SK-N-SH (cell line): ENCODE data around the gene ARHGAP10. TPM values are rescaled to one million over a fixed set of nuclear protein-coding genes. Genes with fewer than 3 reads are reported as not detected.

Source experiments
- CTCF ChIA-PET: fragments of 300-600, 350-600 bp; formaldehyde crosslinking; extraction: SDS; loops from one replicate; lab custom pipeline; 2021; lab: Yijun Ruan, JAX
- POLR2A ChIA-PET: fragments of 350-600 bp; sonication (Branson Sonifier 250); formaldehyde crosslinking; extraction: SDS; loops from one replicate; lab custom pipeline; 2020; ENCODE audit warnings: antibody characterized with exemption, inconsistent platforms; lab: Yijun Ruan, JAX
- DNase-seq: peaks from one replicate; pipeline ENCODE4 v3.0.0; 2012
- H2AFZ ChIP-seq: fragments of 200-600 bp; sonication (generic); 2 replicates; pipeline ENCODE4 v1.8.1; 2016; ENCODE audit warnings: antibody characterized with exemption, mild to moderate bottlenecking, low read depth
- H3F3A ChIP-seq: fragments of 200-600 bp; sonication (generic); replicated peaks from 2 replicates; pipeline ENCODE3; 2016; ENCODE audit warnings: antibody characterized with exemption, mild to moderate bottlenecking; ENCODE audit not compliant: insufficient read depth
- H3K27ac ChIP-seq, 2 experiments: fragments of 200-500 bp in 1 of 2; fragments of 200-600 bp in 1 of 2; sonication (Bioruptor generic) in 1 of 2; sonication (generic), shearing (Covaris generic) in 1 of 2; 2 replicates each; pipeline versions ENCODE4 v1.5.1 to v1.6.1; 2014 to 2016; ENCODE audit warnings: low read depth in 2 of 2, inconsistent platforms in 1 of 2, low read length in 1 of 2, mild to moderate bottlenecking in 1 of 2, mixed read lengths in 1 of 2
- H3K27me3 ChIP-seq: fragments of 200-600 bp; sonication (generic), shearing (Covaris generic); 2 replicates; pipeline ENCODE4 v1.6.1; 2016; ENCODE audit warnings: mixed run types; ENCODE audit not compliant: insufficient read depth
- H3K36me3 ChIP-seq, 2 experiments: fragments of 200-500 bp in 1 of 2; fragments of 200-600 bp in 1 of 2; sonication (Bioruptor generic) in 1 of 2; sonication (generic) in 1 of 2; replicated peaks in 1 of 2; 2 replicates each; pipeline versions ENCODE3 to v1.5.1; 2014 to 2016; ENCODE audit warnings: low read length in 1 of 2, mild to moderate bottlenecking in 1 of 2; ENCODE audit not compliant: insufficient read depth in 2 of 2, control insufficient read depth in 1 of 2
- H3K4me1 ChIP-seq, 2 experiments: fragments of 200-500 bp in 1 of 2; fragments of 200-600 bp in 1 of 2; sonication (Bioruptor generic) in 1 of 2; sonication (generic), shearing (Covaris generic) in 1 of 2; 2 replicates each; pipeline versions ENCODE4 v1.5.1 to v1.6.1; 2014 to 2016; ENCODE audit warnings: low read depth in 1 of 2, low read length in 1 of 2, mixed run types in 1 of 2; ENCODE audit not compliant: insufficient read depth in 2 of 2, control insufficient read depth in 1 of 2
- H3K4me2 ChIP-seq: fragments of 200-600 bp; sonication (generic), shearing (Covaris generic); 2 replicates; pipeline ENCODE4 v1.6.1; 2017; ENCODE audit warnings: mixed run types
- H3K4me3 ChIP-seq, 2 experiments: fragments of 200-500 bp in 1 of 2; fragments of 200-600 bp in 1 of 2; sonication (Bioruptor generic) in 1 of 2; sonication (generic), shearing (Covaris generic) in 1 of 2; 2 replicates each; pipeline versions ENCODE4 v1.5.1 to v1.8.1; 2014 to 2016; ENCODE audit warnings: low read depth in 2 of 2, inconsistent platforms in 1 of 2, low read length in 1 of 2, mild to moderate bottlenecking in 1 of 2, mixed read lengths in 1 of 2, moderate library complexity in 1 of 2
- H3K79me2 ChIP-seq: fragments of 200-600 bp; sonication (generic); 2 replicates; pipeline ENCODE4 v1.8.1; 2017; ENCODE audit warnings: mild to moderate bottlenecking; ENCODE audit not compliant: insufficient read depth
- H3K9ac ChIP-seq: fragments of 200-600 bp; sonication (generic); 2 replicates; pipeline ENCODE4 v1.6.1; 2017; ENCODE audit warnings: mixed run types
- H3K9me2 ChIP-seq: fragments of 200-600 bp; sonication (generic); 2 replicates; pipeline ENCODE4 v1.6.1; 2017; ENCODE audit warnings: mixed run types
- H3K9me3 ChIP-seq: fragments of 200-600 bp; sonication (generic); 2 replicates; pipeline ENCODE4 v1.6.1; 2017; ENCODE audit warnings: mixed run types, mild to moderate bottlenecking, moderate library complexity
- H4K20me1 ChIP-seq: fragments of 200-600 bp; sonication (generic); 2 replicates; pipeline ENCODE4 v1.6.1; 2017; ENCODE audit warnings: mild to moderate bottlenecking, mixed run types; ENCODE audit not compliant: insufficient read depth
- CHD2 ChIP-seq: fragments of 150-350 bp; IDR thresholded peaks from 2 replicates; pipeline ENCODE4 v1.6.1; 2018; ENCODE audit warnings: low read length; ENCODE audit not compliant: partially characterized antibody
- EP300 ChIP-seq, 2 experiments: IDR thresholded peaks; 2 replicates each; pipeline versions ENCODE4 v1.4.0 to v1.6.1; 2012; ENCODE audit warnings: borderline replicate concordance in 1 of 2, low read depth in 1 of 2, low read length in 1 of 2
- EZH2phosphoT487 ChIP-seq: fragments of 200-600 bp; sonication (generic); IDR thresholded peaks from 2 replicates; pipeline ENCODE4 v1.6.1; 2017; ENCODE audit warnings: low read depth, mixed run types, mild to moderate bottlenecking, antibody characterized with exemption, moderate library complexity, borderline replicate concordance
- FOSL2 ChIP-seq: IDR thresholded peaks from 2 replicates; pipeline ENCODE4 v1.4.0; 2012; ENCODE audit warnings: low read depth, mild to moderate bottlenecking, moderate library complexity, borderline replicate concordance
- FOXJ3 ChIP-seq: sonication (generic); formaldehyde crosslinking; IDR thresholded peaks from 2 replicates; pipeline ENCODE4 v1.5.1; 2020; ENCODE audit warnings: mild to moderate bottlenecking, missing genetic modification reagents
- FOXM1 ChIP-seq: IDR thresholded peaks from 2 replicates; pipeline ENCODE4 v1.4.0; 2012; ENCODE audit warnings: low read depth, mild to moderate bottlenecking
- GABPA ChIP-seq: IDR thresholded peaks from 2 replicates; pipeline ENCODE4 v1.4.0; 2012; ENCODE audit warnings: low read depth, mild to moderate bottlenecking
- IRF3 ChIP-seq: fragments of 150-350 bp; IDR thresholded peaks from 2 replicates; pipeline ENCODE4 v1.6.1; 2016; ENCODE audit warnings: mild to moderate bottlenecking, low read depth, low read length
- MAX ChIP-seq: IDR thresholded peaks from 2 replicates; pipeline ENCODE4 v1.4.0; 2012; ENCODE audit warnings: low read depth
- NRF1 ChIP-seq: IDR thresholded peaks from 2 replicates; pipeline ENCODE4 v1.6.1; 2012; ENCODE audit warnings: low read depth, mild to moderate bottlenecking, low read length
- RAD21 ChIP-seq: IDR thresholded peaks from 2 replicates; pipeline ENCODE4 v1.6.1; 2012; ENCODE audit warnings: mild to moderate bottlenecking, low read length
- RFX5 ChIP-seq: IDR thresholded peaks from 2 replicates; pipeline ENCODE4 v1.6.1; 2012; ENCODE audit warnings: mild to moderate bottlenecking, improper control_type of control experiment, low read length
- RXRA ChIP-seq: IDR thresholded peaks from 2 replicates; pipeline ENCODE4 v1.4.0; 2012; ENCODE audit warnings: low read depth, mild to moderate bottlenecking, borderline replicate concordance
- TAF1 ChIP-seq: IDR thresholded peaks from 2 replicates; pipeline ENCODE4 v1.6.1; 2012; ENCODE audit warnings: low read depth, mild to moderate bottlenecking, low read length, moderate library complexity, borderline replicate concordance
- USF1 ChIP-seq: IDR thresholded peaks from 2 replicates; pipeline ENCODE4 v1.4.0; 2012; ENCODE audit warnings: low read depth, borderline replicate concordance
- USF2 ChIP-seq: fragments of 150-350 bp; IDR thresholded peaks from 2 replicates; pipeline ENCODE4 v1.6.1; 2017; ENCODE audit warnings: antibody characterized with exemption, low read length, low read depth, borderline replicate concordance
- YY1 ChIP-seq: IDR thresholded peaks from 2 replicates; pipeline ENCODE4 v1.4.0; 2012; ENCODE audit warnings: low read depth, mild to moderate bottlenecking
- ZBTB33 ChIP-seq: IDR thresholded peaks from 2 replicates; pipeline ENCODE4 v1.4.0; 2012; ENCODE audit warnings: low read depth, borderline replicate concordance
- WGBS: methylation state at CpG from one replicate; pipeline ENCODE4 v1.1.6; 2017; ENCODE audit warnings: low lambda C conversion rate; 5-methylcytosine and 5-hydroxymethylcytosine counted together
- polyA plus RNA-seq, 3 experiments: library from polyadenylated mRNA; depleted of rRNA; stranded (reverse); fragments of >200 nt; gene quantifications; 2 replicates each; pipeline ENCODE4 v1.2.3, GENCODE V29; 2012

Gene ARHGAP10
- polyA plus RNA-seq, 1 of the 3 experiments (the other 2 are of a cell fraction), result 15.1 TPM

GRCh38 chr4:148116969-148117368, 385.1 kb downstream of the ARHGAP10 start:
- Histone ChIP-seq H3K4me1 (peaks cover 10% of the 10 kb centered on the region in 2 experiments; a peak in 3 of 4 replicates), H3K9me2 (no peaks in the 10 kb centered on the region)
- POLR2A ChIA-PET, result no interaction called here
- CTCF ChIA-PET, result interaction anchor here (0.9 kb wide), 1 partner anchor 8 kb away, joined by 4 read pairs; no protein-coding TSS in a partner anchor
- TF ChIP-seq USF1 (no peak), EP300 (IDR thresholded peaks at IDR 0.05; ENCODE audit: borderline replicate concordance in 1 of 2, low read depth in 1 of 2, low read length in 1 of 2) (no peak), RXRA (no peak), NRF1 (no peak), CHD2 (no peak), IRF3 (no peak), FOXM1 (no peak), FOXJ3 (CRISPR knock-in tag) (no peak), GABPA (no peak), EZH2phosphoT487 (no peak), FOSL2 (no peak), USF2 (no peak), TAF1 (no peak), MAX (no peak), ZBTB33 (no peak), RAD21 (no peak), RFX5 (no peak), YY1 (no peak)
- TF ChIP-seq, all 33 proteins: peak for 0
- no peak overlapping the region for H3K27ac ChIP-seq
- no peak for DNase-seq
- H3K79me2 ChIP-seq, result no peaks in the 10 kb centered on the region
- no peaks in the 10 kb centered on the region for H3K36me3 ChIP-seq
- peaks cover 11% of the 10 kb centered on the region for H3F3A ChIP-seq
- WGBS, result 65% methylated on average over 4 of the region's 4 CpGs
- H3K4me3 ChIP-seq, result no peak overlapping the region
- H4K20me1 ChIP-seq, result no peaks in the 10 kb centered on the region
- H3K4me2 ChIP-seq, result no peak overlapping the region
- H2AFZ ChIP-seq, result no peak overlapping the region
- no peaks in the 10 kb centered on the region for H3K9me3 ChIP-seq
- no peaks in the 10 kb centered on the region for H3K27me3 ChIP-seq
- no peak overlapping the region for H3K9ac ChIP-seq
